Measurements from ENCODE around the gene SVIL.
"Not testable (repeated sequence)": the region's sequence is repeated elsewhere in the genome, so short reads cannot be mapped to it uniquely, and the experiment has no call there.

DNA sequence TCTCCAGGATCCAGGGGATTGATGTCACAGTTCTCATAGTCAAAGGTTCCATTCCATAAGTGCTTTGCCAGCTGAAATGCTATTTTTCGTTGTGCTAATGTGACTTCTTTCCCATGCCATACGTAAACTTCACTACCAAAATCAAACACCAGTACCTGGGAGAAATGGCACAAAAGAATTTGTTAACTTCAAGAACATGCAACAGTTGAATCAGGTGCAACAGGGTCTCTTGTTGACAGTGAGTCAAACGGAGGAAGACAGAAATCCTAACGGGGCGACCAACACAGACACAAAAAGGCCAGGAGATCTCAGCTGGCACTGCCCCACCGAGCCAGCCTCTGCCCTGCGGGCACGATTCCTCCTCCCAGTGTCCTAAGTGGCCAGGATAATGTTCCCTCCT, 150.1 kb downstream of the SVIL start:
- TF ChIP-seq CTCF (conservative IDR thresholded peaks at IDR 0.05); ZFX (IDR thresholded peaks at IDR 0.05): not testable (repeated sequence)

All from C4-2B (cell line).